Measurements from ENCODE around the gene RAD50.
A peak's percentile ranks its signal among the peaks of the same experiment; 100 is the strongest.
"Not testable (repeated sequence)": the region's sequence is repeated elsewhere in the genome, so short reads cannot be mapped to it uniquely, and the experiment has no call there.

RAD50 gene

DNA sequence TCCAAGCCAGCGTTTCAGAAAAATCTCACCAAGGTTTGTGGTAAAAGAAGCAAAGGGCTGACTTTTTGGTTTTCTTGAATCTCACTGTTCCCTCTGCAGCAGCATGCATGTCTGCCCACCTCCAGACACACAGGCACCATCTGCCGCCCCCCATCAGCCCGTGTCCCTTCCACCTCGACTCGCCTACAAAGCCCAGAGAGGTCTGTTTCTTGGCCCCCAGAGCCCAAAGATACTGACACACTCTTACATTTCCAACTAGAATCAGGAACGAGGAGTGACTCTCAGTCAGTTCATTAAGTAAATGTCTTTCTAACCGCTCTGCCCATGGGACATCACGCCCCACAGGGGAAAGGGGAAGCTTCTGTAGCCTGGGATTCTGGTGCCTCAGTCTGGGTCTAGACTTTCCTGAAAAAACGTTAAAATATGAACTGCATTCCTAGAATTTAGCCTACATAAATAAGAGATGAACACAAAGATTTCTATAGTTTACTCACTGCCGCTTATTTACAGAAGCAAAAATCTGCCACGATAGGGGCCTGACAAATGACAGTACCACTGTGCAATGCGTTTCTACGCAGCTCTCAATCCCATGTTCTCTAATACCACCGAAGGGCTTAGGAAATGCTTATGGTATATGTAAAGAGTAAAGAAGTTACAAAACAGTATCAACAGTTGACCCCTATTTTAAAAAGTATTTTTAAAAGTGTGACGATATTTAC, 121.1 kb downstream of the RAD50 start:
- no peak for DNase-seq

DNA sequence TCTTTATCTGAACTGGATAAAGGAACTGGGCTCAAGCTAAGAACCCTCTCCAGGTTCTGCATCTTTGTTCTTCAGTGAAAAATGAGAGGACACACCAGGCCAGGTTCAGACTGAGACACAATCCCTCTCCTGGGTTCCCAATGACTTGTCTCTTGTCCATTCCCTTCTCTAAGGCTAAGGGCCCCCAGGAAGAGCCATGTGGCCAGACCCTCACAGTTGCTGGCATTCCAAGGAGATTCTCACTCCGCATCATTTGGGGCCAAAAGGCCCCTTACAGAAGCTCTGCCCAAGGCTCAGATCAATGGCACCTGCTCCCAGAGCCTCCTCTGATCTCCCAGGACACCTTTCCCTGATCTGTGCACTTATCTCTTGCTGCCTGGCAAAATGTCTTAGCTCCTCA, 122.0 kb downstream of the RAD50 start:
- DNase-seq = no peak

DNA sequence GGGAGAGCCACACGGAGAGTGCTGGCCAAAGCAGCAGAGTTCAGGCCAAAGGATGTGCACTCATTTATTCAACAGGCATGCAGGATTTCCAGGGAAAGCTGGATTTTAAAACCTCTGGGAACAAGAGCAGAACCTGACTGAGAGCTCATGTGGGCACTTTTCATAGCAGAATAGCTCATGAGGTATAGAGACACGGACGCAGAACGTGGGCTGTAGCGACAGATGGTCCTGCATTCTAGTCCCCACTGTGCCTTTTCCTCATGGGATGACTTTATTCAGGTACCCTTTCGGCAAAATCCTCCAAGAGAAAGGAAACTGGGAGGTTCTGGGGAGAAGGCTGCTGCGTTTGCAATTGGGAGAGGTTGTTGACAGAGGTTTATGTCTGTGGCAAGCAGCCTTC, 122.4 kb downstream of the RAD50 start:
- no peak for DNase-seq

DNA sequence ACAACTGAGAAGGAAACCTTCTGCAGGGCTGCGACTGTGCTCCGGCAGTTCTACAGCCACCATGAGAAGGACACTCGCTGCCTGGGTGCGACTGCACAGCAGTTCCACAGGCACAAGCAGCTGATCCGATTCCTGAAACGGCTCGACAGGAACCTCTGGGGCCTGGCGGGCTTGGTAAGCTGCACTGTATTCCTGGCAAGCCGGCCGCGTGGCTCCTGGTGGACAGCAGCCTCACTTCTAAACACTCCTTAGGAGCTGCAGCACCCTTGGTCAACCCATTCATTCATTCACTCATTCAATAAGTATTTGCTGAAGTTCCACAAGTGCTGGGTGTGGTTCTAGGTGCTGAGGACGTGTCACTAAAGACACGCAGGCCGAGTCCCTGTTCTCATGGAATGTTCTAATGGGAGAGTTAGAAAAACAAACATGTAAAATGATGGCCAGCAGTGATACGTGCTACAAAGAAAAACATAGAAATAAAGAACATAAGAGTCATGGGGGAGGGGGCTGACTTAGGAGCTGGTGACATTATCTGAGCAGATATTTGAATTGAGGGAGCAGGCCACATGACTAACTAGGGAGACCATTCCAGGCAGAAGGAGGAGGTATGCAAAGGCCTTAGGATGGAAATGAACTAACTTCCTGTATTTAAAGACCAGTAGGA, 123.1 kb downstream of the RAD50 start:
- DNase-seq = no peak

DNA sequence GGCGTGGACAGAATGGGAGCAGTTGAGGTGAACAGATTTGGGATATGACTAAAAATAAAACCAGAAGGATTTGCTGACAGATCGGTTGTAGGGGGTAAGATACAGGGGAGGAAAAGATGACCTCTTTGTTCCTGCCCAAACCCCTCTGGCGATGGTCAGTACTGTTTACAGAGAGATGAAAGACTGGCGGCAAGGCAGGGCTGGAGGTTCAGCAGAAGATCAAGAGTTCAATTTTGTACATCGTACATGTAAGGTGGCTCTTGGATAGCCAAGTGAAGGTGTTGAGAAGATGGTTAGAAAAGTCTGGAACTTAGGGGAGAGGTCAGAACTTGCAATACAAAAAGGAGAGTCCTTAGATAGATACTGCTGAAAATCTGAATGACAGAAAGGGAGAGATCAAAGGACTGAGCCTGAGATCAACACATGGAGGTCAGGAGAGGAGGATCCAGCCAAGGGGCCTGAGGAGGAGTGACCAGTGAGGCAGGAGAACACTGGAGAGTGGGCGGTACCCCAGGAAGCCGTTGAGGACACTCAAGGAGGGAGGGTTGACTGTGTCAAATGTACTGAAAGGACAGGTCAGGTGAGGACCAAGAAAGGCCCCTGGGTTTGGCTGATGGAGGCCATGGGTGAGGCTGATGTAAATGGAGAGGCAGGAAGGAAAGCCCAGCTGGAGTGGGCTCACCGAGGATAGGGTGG, 124.2 kb downstream of the RAD50 start:
- DNase-seq = no peak

DNA sequence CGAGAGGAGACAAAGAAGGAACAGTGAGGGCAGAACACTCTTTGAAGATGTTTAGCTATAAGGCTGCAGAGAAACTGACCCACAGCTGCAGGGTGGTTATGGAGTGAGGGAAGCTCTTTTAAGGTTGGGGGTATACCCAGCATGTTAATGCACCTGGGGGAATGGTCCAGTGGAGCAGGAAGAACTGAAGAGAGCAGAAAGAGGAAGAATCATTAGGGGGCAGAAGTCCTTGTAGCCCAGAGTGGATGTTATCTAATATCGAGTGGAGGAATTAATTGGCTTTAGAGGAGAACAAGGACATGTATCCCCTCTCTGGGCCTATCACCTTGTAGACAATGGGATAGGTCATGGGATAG, 124.7 kb downstream of the RAD50 start:
- DNase-seq = no peak

DNA sequence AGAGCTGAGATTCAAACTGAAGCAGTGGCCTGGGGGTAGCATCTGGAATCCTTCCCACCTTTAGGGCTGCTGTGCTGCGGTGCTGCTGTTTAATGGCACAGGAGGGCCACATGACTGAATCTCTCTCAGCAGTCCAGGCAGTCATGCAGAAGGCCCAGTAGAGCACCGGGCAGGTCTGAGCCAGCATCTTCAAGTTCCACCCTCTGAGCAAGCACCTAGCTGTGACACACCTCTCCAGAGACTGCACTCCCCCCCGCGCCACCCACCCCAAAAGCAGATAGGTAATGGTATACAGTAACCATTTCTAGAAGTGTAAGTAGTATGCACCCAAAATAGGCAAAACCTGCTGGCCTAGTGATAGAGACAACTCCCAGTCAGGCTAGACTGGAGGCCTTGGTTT, 125.2 kb downstream of the RAD50 start:
- DNase-seq = no peak

DNA sequence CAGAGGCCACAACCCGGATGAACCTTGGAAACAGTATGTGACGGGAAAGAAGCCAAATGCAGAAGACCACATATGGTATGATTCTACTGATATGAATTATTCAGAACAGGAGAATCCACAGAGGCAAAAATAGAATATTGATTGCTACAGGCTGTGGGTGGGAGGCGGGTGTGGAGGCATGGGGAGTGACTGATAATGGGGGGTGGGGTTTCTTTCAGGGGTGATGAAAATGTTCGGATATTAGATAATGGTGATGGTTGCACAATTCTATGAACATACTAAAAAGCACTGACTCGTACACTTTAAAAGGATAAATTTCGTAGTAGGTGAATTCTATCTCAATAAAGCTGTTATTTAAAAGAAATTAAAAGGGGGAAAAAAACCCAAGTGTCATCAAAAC, 127.7 kb downstream of the RAD50 start:
- no peak for DNase-seq

DNA sequence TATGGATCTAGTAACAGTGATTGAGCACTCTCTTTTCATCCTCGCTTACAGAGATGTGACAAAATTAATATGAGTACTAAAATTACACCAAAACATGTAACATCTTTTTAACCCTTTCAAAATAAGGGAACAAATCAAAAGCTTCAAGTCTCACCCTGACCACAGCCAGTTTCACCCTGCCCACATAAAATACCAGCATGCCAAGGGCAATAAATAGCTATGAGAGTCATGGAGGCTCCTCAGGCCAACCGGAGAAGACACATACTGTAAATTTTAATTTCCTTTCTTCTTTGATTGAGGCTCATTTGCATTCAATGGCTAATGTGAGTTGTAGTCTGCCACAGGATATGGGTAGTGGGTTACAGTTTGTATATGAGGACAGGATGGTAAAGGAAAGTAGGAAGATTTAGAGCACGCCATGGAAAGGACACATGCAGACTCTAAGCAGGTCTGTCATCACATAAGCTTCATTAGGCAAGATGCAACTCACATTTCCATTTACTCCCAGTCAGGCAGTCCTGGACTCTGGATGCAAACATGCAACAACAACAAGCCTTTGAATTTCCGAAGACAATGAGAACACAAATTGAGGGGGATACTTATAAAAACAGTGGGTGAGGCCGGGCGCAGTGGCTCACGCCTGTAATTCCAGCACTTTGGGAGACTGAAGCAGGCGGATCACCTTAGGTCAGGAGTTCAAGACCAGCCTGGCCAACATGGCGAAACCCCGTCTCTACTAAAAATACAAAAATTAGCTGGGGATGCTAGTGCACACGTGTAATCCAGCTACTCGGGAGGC, 128.3 kb downstream of the RAD50 start:
- no peak for DNase-seq

DNA sequence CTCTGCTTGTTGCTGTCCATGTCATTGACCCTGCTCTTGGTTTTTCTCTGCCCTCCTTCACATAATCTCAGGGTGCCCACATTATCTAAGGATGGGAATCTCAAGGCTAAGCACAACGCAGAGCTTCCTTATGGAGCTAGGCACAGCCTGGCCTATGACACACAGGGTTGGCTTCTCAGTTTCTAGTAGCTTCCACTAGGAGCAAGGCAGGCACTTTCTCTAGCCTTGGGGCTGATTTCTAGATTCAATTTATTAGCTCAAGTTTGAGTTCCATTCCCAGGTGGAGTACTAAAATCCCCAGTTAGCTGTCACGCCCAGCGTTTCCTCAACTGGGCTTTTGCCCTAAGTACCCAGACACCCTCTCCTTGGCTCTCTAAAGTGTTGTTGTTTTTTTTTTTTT, 129.4 kb downstream of the RAD50 start:
- DNase-seq = no peak

DNA sequence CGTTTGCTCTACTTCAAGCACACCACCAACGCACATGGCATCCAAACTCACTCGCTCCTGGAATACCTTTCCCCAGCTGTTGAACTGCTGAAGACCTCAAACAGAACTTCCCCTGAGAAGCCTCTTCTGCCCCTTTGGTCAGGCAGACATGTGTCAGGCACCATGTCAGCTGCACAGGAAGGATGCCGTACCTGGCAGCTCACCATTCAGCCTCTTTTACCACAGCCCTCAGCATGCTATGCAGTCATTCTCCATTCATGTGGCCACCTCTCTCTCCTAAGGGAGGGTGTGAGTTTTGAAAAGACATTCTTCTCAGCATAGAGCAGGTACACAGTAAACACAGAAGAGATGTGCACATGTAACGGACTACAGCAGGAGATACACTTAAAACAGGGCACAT, 131.2 kb downstream of the RAD50 start:
- DNase-seq = no peak

DNA sequence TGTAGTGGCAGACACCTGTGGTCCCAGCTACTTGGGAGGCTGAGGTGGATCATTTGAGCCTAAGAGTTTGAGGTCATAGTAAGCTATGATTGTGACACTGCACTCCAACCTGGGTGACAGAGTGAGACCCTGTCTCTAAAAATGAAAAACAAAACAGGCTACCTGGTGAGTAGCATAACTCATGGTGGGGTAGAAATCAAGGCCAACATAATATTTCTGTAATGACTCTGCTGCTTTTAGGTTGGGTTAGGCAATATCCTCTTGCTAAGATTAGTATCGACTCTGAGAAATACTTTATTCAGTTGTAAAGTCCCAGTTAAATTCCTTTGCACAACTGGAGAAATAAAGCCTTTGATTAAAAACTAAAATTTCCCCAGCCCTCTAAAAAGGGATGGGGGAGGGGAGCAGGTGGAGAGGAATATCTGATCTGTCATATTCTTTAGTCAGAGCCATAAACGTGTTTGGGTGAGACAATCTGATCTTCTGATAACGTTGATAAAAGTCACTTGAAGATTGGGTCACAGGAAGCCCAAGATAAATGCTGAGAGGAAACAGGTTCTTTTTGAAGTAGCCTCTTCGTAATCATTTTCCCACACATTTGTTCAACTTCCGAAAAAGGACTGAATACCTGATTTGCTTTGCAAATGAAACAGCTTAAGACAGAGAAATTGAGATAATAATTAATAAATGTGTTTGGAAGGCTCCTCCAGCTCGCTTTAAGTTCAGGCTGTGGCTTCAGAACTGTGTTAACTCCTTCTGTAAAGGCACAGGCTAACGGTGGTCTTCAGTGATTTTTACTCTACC, 132.0 kb downstream of the RAD50 start:
- peak; percentile 22 for DNase-seq

DNA sequence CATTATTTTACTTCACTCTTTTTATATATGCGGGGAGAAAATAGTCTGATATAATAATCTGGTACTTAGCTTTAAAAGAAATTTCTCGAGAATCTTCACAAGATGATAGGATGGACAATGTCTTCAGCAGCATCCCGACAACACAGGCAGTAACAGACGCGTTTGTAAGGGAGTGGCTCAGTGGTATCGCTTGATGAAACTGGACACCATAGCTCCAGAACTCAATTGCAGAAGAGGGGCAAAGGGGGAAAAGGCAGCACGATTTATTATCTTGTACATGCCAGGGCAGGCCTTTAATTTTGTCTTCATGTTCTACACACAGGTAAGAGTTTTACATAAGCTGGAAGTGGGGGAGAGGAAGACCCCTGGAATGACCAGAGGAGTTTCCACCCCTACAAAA, 132.7 kb downstream of the RAD50 start:
- no peak for DNase-seq

DNA sequence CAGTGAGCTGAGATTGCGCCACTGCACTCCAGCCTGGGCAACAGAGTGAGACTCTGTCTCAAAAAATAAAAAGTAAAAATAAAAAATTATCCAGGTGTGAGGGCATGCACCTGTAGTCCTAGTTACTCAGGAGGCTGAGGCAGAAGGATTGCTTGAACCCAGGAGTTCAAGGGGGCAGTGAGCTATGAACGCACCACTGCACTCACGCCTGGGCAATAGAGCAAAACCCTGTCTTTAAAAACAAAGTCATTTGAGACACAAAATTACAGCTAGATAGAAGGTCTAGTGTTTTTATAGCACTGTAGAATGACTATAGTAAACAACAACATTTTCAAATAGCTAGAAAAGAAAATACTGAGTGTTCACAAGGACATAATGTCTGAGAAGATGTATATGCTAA, 133.4 kb downstream of the RAD50 start:
- DNase-seq = no peak

DNA sequence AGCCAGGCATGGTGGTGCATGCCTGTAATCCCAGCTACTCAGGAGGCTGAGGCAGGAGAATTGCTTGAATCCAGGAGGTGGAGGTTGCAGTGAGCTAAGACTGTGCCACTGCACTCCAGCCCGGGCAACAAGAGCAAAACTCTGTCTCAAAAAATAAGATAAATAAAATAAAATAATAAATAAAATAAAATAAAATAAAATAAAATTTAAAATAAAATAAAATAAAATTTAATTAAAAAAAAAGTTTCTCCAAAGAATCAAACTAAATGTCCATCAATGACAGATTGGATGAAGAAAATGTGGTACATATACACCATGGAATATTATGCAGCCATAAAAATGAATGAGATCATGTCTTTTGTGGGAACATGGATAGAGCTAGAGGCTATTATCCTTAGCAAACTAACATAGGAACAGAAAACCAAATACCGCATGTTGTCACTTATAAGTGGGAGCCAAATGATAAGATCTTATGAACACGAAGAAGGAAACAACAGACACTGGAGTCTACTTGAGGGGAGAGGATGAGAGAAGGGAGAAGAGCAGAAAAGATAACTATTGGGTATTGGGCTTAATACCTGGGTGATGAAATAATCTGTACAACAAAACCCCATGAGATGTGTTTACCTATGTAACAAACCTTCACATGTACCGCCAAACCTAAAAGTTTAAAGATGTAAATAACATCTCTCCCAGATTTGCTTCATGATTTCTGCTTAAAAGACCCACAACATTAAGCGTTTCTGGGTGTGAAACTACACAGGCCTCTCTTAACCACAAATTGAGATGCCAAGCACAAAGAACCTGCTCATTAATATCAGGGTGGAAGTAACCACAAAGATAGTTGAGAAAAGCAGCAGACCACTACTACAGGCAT, 135.2 kb downstream of the RAD50 start:
- DNase-seq = not testable (repeated sequence)

DNA sequence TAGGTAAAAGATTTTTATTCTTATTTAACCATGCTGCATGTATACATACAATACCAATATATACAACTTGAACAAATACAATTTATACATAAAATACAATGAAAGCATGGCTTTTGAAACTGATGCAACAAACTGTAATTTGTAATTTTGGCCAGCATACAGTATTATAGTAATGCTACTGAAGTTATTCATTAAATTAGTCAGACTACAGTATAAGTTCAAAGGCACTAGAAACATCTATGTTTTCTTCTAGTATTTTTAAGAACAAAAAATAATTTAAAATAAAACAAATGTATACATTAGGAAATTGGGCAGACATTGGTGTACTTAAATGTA, 135.8 kb downstream of the RAD50 start:
- no peak for DNase-seq
